GM18520 (cell line): ENCODE measurements around the gene SLC24A3.
"Not testable (repeated sequence)": the region's sequence is repeated elsewhere in the genome, so short reads cannot be mapped to it uniquely, and the experiment has no call there.

Experiments
- ATAC-seq: cut with Tn5 transposase; IDR thresholded peaks from one replicate; pipeline ENCODE4 v1.9.1; 2021; ENCODE audit not compliant: unreplicated experiment

Gene SLC24A3

GRCh38 chr20:19616620-19617019, 404.2 kb downstream of the SLC24A3 start:
- no peak for ATAC-seq

GRCh38 chr20:19617256-19617655, 404.8 kb downstream of the SLC24A3 start:
- ATAC-seq, result no peak

GRCh38 chr20:19618711-19619110, 406.3 kb downstream of the SLC24A3 start:
- ATAC-seq, result no peak

- no peak for ATAC-seq
Observed at GRCh38 chr20:19619904-19620430, 407.5 kb downstream of the SLC24A3 start.

GRCh38 chr20:19620446-19620845, 408.0 kb downstream of the SLC24A3 start:
- ATAC-seq, result no peak

GRCh38 chr20:19621072-19621471, 408.6 kb downstream of the SLC24A3 start:
- no peak for ATAC-seq

- ATAC-seq, result no peak
Observed at GRCh38 chr20:19624221-19624965, 412.0 kb downstream of the SLC24A3 start.

GRCh38 chr20:19625426-19625825, 413.0 kb downstream of the SLC24A3 start:
- no peak for ATAC-seq

GRCh38 chr20:19626896-19627295, 414.5 kb downstream of the SLC24A3 start:
- ATAC-seq, result no peak

- no peak for ATAC-seq
Observed at GRCh38 chr20:19628570-19629134, 416.2 kb downstream of the SLC24A3 start.

GRCh38 chr20:19631410-19631809, 419.0 kb downstream of the SLC24A3 start:
- no peak for ATAC-seq

GRCh38 chr20:19633985-19634384, 421.5 kb downstream of the SLC24A3 start:
- ATAC-seq, result no peak

- not testable (repeated sequence) for ATAC-seq
Observed at GRCh38 chr20:19639471-19640045, 427.1 kb downstream of the SLC24A3 start.

- no peak for ATAC-seq
Observed at GRCh38 chr20:19642860-19643259, 430.4 kb downstream of the SLC24A3 start.

- ATAC-seq, result no peak
Observed at GRCh38 chr20:19644085-19644484, 431.6 kb downstream of the SLC24A3 start.

- no peak for ATAC-seq
Observed at GRCh38 chr20:19646963-19647362, 434.5 kb downstream of the SLC24A3 start.

- ATAC-seq, result no peak
Observed at GRCh38 chr20:19648024-19648423, 435.6 kb downstream of the SLC24A3 start.

GRCh38 chr20:19649041-19649440, 436.6 kb downstream of the SLC24A3 start:
- ATAC-seq, result no peak

- no peak for ATAC-seq
Observed at GRCh38 chr20:19652591-19653026, 440.2 kb downstream of the SLC24A3 start.

GRCh38 chr20:19653327-19653726, 440.9 kb downstream of the SLC24A3 start:
- no peak for ATAC-seq

- ATAC-seq, result no peak
Observed at GRCh38 chr20:19654921-19655320, 442.5 kb downstream of the SLC24A3 start.

- ATAC-seq, result no peak
Observed at GRCh38 chr20:19658137-19658536, 445.7 kb downstream of the SLC24A3 start.
